ENCODE data around the gene KRT36. TPM values are rescaled to one million over a fixed set of nuclear protein-coding genes. Genes with fewer than 3 reads are reported as not detected.

Gene KRT36
- total RNA-seq, 1 experiment from 2014 or later, result not detected

- ATAC-seq (peak; percentile 19; the same call in 1 of the 2 replicates), DNase-seq (peak; percentile 72)
- Histone ChIP-seq H4K20me1 (ENCODE audit: low read length) (no peaks in the 10 kb centered on the region), H2AFZ (ENCODE audit: low read length) (0 out of 2 replicates have a peak overlapping the region, but pooled peaks have one; percentile 22), H3K9ac (ENCODE audit: low read length) (no peak overlapping the region; the same call in 1 of the 2 replicates), H3K4me1 (ENCODE audit: insufficient read depth, low read length) (peaks cover 60% of the 10 kb centered on the region), H3K4me2 (ENCODE audit: low read length) (peak overlapping the region; percentile 54), H3K9me3 (ENCODE audit: low read length) (no peaks in the 10 kb centered on the region), H3K79me2 (ENCODE audit: low read length) (0 out of 2 replicates have a peak, but pooled peaks cover 5% of the 10 kb centered on the region), H3F3A (ENCODE audit: low read length, unreplicated experiment) (no peaks in the 10 kb centered on the region), H3K27ac (ENCODE audit: low read length) (peak overlapping the region; percentile 51), H3K27me3 (ENCODE audit: low read length) (no peaks in the 10 kb centered on the region), H3K4me3 (ENCODE audit: low read length) (no peak overlapping the region), H3K9me2 (replicated peaks; ENCODE audit: low read length) (no peaks in the 10 kb centered on the region), H3K36me3 (ENCODE audit: low read depth, low read length) (no peaks in the 10 kb centered on the region)
- BruUV-seq (replicated peaks), result no TSS peak
- ChIA-PET CTCF (interaction anchor here (0.5 to 1.2 kb wide), 2 partner anchors 13 to 14 kb away, joined by 4 read pairs; no protein-coding TSS in a partner anchor), POLR2A (ENCODE audit: unreplicated experiment) (no interaction called here)
- TF ChIP-seq EZH2phosphoT487 (IDR thresholded peaks at IDR 0.05; ENCODE audit: borderline replicate concordance, low read length) (no peak), CTCF (conservative IDR thresholded peaks at IDR 0.05; ENCODE audit: low read depth, low read length) (no peak), EZH2 (IDR thresholded peaks at IDR 0.05; ENCODE audit: low read length, unreplicated experiment) (no peak)
- intact Hi-C loops (cut with micrococcal nuclease), result no loop called here
These were observed 46.2 kb upstream of the KRT36 start for GRCh38 chr17:41535764-41536481.

- H4K20me1 ChIP-seq (ENCODE audit: low read length), result no peaks in the 10 kb centered on the region
- no peaks in the 10 kb centered on the region for H3K9me3 ChIP-seq (ENCODE audit: low read length)
- 0 out of 2 replicates have a peak overlapping the region, but pooled peaks have one; percentile 54 for H3K4me2 ChIP-seq (ENCODE audit: low read length)
- intact Hi-C loops (cut with micrococcal nuclease), result no loop called here
- POLR2A ChIA-PET (ENCODE audit: unreplicated experiment), result no interaction called here
- CTCF ChIA-PET, result interaction anchor here (0.5 kb wide), 1 partner anchor 121 kb away, joined by 9 read pairs; no protein-coding TSS in a partner anchor
- no peak overlapping the region for H3K27ac ChIP-seq (ENCODE audit: low read length)
- H3K4me3 ChIP-seq (ENCODE audit: low read length), result no peak overlapping the region
- H3K9me2 ChIP-seq (replicated peaks; ENCODE audit: low read length), result no peaks in the 10 kb centered on the region
- ATAC-seq, result no peak
- no peak for DNase-seq
- peaks cover 59% of the 10 kb centered on the region for H3K4me1 ChIP-seq (ENCODE audit: insufficient read depth, low read length)
- no peaks in the 10 kb centered on the region for H3K36me3 ChIP-seq (ENCODE audit: low read depth, low read length)
- H3F3A ChIP-seq (ENCODE audit: low read length, unreplicated experiment), result no peaks in the 10 kb centered on the region
- H2AFZ ChIP-seq (ENCODE audit: low read length), result no peak overlapping the region
- no peak for TF ChIP-seq EZH2 (IDR thresholded peaks at IDR 0.05; ENCODE audit: low read length, unreplicated experiment)
- TF ChIP-seq CTCF (conservative IDR thresholded peaks at IDR 0.05; ENCODE audit: low read depth, low read length), result 0 out of 2 replicates have a peak, but pooled peaks have one; percentile 13
- no peaks in the 10 kb centered on the region for H3K27me3 ChIP-seq (ENCODE audit: low read length)
- no peak overlapping the region for H3K9ac ChIP-seq (ENCODE audit: low read length)
- no TSS peak for BruUV-seq (replicated peaks)
- no peaks in the 10 kb centered on the region for H3K79me2 ChIP-seq (ENCODE audit: low read length)
These were observed 45.3 kb upstream of the KRT36 start for GRCh38 chr17:41534899-41535546.

- peaks cover 62% of the 10 kb centered on the region for H3K4me1 ChIP-seq (ENCODE audit: insufficient read depth, low read length)
- ChIA-PET CTCF (no interaction called here), POLR2A (ENCODE audit: unreplicated experiment) (no interaction called here)
- H3K9me3 ChIP-seq (ENCODE audit: low read length), result no peaks in the 10 kb centered on the region
- no peak overlapping the region for H3K9ac ChIP-seq (ENCODE audit: low read length)
- H3K27me3 ChIP-seq (ENCODE audit: low read length), result no peaks in the 10 kb centered on the region
- no TSS peak for BruUV-seq (replicated peaks)
- H4K20me1 ChIP-seq (ENCODE audit: low read length), result no peaks in the 10 kb centered on the region
- ATAC-seq (no peak), DNase-seq (no peak)
- intact Hi-C loops (cut with micrococcal nuclease), result no loop called here
- TF ChIP-seq EZH2phosphoT487 (IDR thresholded peaks at IDR 0.05; ENCODE audit: borderline replicate concordance, low read length) (no peak), EZH2 (IDR thresholded peaks at IDR 0.05; ENCODE audit: low read length, unreplicated experiment) (no peak), CTCF (conservative IDR thresholded peaks at IDR 0.05; ENCODE audit: low read depth, low read length) (no peak)
- no peak overlapping the region for H3K4me2 ChIP-seq (ENCODE audit: low read length)
- no peak overlapping the region for H2AFZ ChIP-seq (ENCODE audit: low read length)
- no peak overlapping the region for H3K27ac ChIP-seq (ENCODE audit: low read length)
- no peak overlapping the region for H3K4me3 ChIP-seq (ENCODE audit: low read length)
- H3K79me2 ChIP-seq (ENCODE audit: low read length), result peaks cover 10% of the 10 kb centered on the region
- H3F3A ChIP-seq (ENCODE audit: low read length, unreplicated experiment), result peaks cover 5% of the 10 kb centered on the region
- H3K36me3 ChIP-seq (ENCODE audit: low read depth, low read length), result no peaks in the 10 kb centered on the region
- H3K9me2 ChIP-seq (replicated peaks; ENCODE audit: low read length), result no peaks in the 10 kb centered on the region
These were observed 43.9 kb upstream of the KRT36 start for GRCh38 chr17:41533613-41534012.
